HCT116 (cell line): ENCODE measurements around the gene UROS. TPM values are rescaled to one million over a fixed set of nuclear protein-coding genes. Genes with fewer than 3 reads are reported as not detected.

Source experiments
- ATAC-seq: fragments of 200-7000 bp; cut with Tn5 transposase; 2 replicates; pipeline ENCODE4 v1.9.1; 2020; ENCODE audit warnings: mild to moderate bottlenecking, moderate library complexity
- BruUV-seq: library from RNA; stranded (reverse); fragments of 400-500 nt; replicated peaks from 2 replicates; lab custom pipeline; 2021; lab: Mats Ljungman, UMichigan
- CTCF ChIA-PET: fragments of 300-600 bp; sonication (Branson Sonifier 250); formaldehyde crosslinking; loops from one replicate; lab custom pipeline; 2021; ENCODE audit warnings: antibody characterized with exemption; lab: Charles Lee
- POLR2A ChIA-PET: fragments of 300-600, 350-600 bp; sonication (Branson Sonifier 250); formaldehyde crosslinking; loops from one replicate; lab custom pipeline; 2021; ENCODE audit warnings: antibody characterized with exemption; lab: Charles Lee
- RAD21 ChIA-PET, 2 experiments: fragments of 300-600 bp; sonication (Branson Sonifier 250); formaldehyde crosslinking; loops; one replicate each; lab custom pipeline; 2023; ENCODE audit warnings: low total read pairs in 2 of 2; ENCODE audit not compliant: uncharacterized antibody in 2 of 2, unreplicated experiment in 2 of 2, low non-redundant PET in 1 of 2; lab: Charles Lee
- DNase-seq: peaks from one replicate; pipeline ENCODE4 v3.0.0-alpha.2; 2010; ENCODE audit warnings: low read depth, low spot score
- H2AFZ ChIP-seq: fragments of 200-600 bp; shearing (Covaris generic), sonication (generic); 2 replicates; pipeline ENCODE4 v1.6.1; 2017; ENCODE audit warnings: low read depth, mixed run types, mixed read lengths, antibody characterized with exemption, low read length; ENCODE audit not compliant: poor library complexity, severe bottlenecking
- H3K27ac ChIP-seq: 2 replicates; pipeline ENCODE4 v1.5.1; 2012; ENCODE audit warnings: low read depth, low read length
- H3K27me3 ChIP-seq: fragments of 200-600 bp; sonication (generic); 2 replicates; pipeline ENCODE4 v1.6.1; 2016; ENCODE audit warnings: mixed run types, low read length, mixed read lengths; ENCODE audit not compliant: insufficient read depth
- H3K36me3 ChIP-seq, 2 experiments: fragments of 200-500 bp in 1 of 2; fragments of 200-600 bp in 1 of 2; sonication (Bioruptor generic) in 1 of 2; sonication (generic) in 1 of 2; 2 replicates each; pipeline versions ENCODE4 v1.5.1 to v1.6.1; 2014 to 2016; ENCODE audit warnings: low read length in 2 of 2, inconsistent platforms in 1 of 2, mixed read lengths in 1 of 2, mixed run types in 1 of 2; ENCODE audit not compliant: insufficient read depth in 2 of 2, control insufficient read depth in 1 of 2
- H3K4me1 ChIP-seq, 2 experiments: fragments of 200-600 bp in 1 of 2; sonication (generic) in 1 of 2; 2 replicates each; pipeline versions ENCODE4 v1.5.1 to v1.6.1; 2012 to 2017; ENCODE audit warnings: low read length in 2 of 2, inconsistent platforms in 1 of 2, mild to moderate bottlenecking in 1 of 2, mixed read lengths in 1 of 2, mixed run types in 1 of 2, moderate library complexity in 1 of 2; ENCODE audit not compliant: insufficient read depth in 2 of 2, control insufficient read depth in 1 of 2
- H3K4me2 ChIP-seq: fragments of 200-600 bp; sonication (generic); 2 replicates; pipeline ENCODE4 v1.6.1; 2017; ENCODE audit warnings: mixed run types, low read length, mixed read lengths
- H3K4me3 ChIP-seq, 2 experiments: fragments of 200-600 bp in 1 of 2; sonication (generic) in 1 of 2; replicated peaks in 1 of 2; 2 replicates each; pipeline ENCODE4 v1.5.1; 2011 to 2016; ENCODE audit warnings: low read length in 2 of 2, control low read depth in 1 of 2, low read depth in 1 of 2, mild to moderate bottlenecking in 1 of 2, mixed read lengths in 1 of 2, mixed run types in 1 of 2
- H3K79me2 ChIP-seq: fragments of 200-600 bp; sonication (generic); 2 replicates; pipeline ENCODE4 v1.6.1; 2017; ENCODE audit warnings: mild to moderate bottlenecking, mixed run types, low read length, moderate library complexity, mixed read lengths; ENCODE audit not compliant: insufficient read depth
- H3K9ac ChIP-seq: fragments of 200-600 bp; sonication (generic); 2 replicates; pipeline ENCODE4 v1.6.1; 2016; ENCODE audit warnings: low read length, mixed read lengths
- H3K9me2 ChIP-seq: fragments of 200-600 bp; sonication (generic), shearing (Covaris generic); 2 replicates; pipeline ENCODE4 v1.6.1; 2017; ENCODE audit warnings: mixed run types, mild to moderate bottlenecking, moderate library complexity; ENCODE audit not compliant: insufficient read depth
- H3K9me3 ChIP-seq, 2 experiments: fragments of 200-500 bp in 1 of 2; fragments of 200-600 bp in 1 of 2; sonication (Bioruptor generic) in 1 of 2; sonication (generic) in 1 of 2; 2 replicates each; pipeline ENCODE4 v1.6.1; 2014 to 2017; ENCODE audit warnings: low read length in 2 of 2, mixed read lengths in 2 of 2, inconsistent platforms in 1 of 2, low read depth in 1 of 2, mild to moderate bottlenecking in 1 of 2, mixed run types in 1 of 2, moderate library complexity in 1 of 2; ENCODE audit not compliant: control insufficient read depth in 1 of 2, insufficient read depth in 1 of 2
- H4K20me1 ChIP-seq: fragments of 200-600 bp; sonication (generic), shearing (Covaris generic); 2 replicates; pipeline ENCODE4 v1.6.1; 2017; ENCODE audit warnings: mixed run types, mild to moderate bottlenecking, moderate library complexity; ENCODE audit not compliant: insufficient read depth
- ATF3 ChIP-seq: IDR thresholded peaks from 2 replicates; pipeline ENCODE4 v1.6.1; 2012
- CEBPB ChIP-seq: IDR thresholded peaks from 2 replicates; pipeline ENCODE4 v1.6.1; 2012; ENCODE audit warnings: low read depth
- CTCF ChIP-seq, 3 experiments: fragments of 200-600 bp in 1 of 3; sonication (generic) in 1 of 3; IDR thresholded peaks in 2 of 3; conservative IDR thresholded peaks in 1 of 3; 2 replicates each; pipeline ENCODE4 v1.5.1; 2012 to 2017; ENCODE audit warnings: low read depth in 2 of 3, low read length in 2 of 3, antibody characterized with exemption in 1 of 3, borderline replicate concordance in 1 of 3, control low read depth in 1 of 3, mild to moderate bottlenecking in 1 of 3, mixed read lengths in 1 of 3, mixed run types in 1 of 3, moderate library complexity in 1 of 3; ENCODE audit not compliant: insufficient read depth in 1 of 3
- ELF1 ChIP-seq: IDR thresholded peaks from 2 replicates; pipeline ENCODE4 v1.6.1; 2012; ENCODE audit warnings: low read depth, borderline replicate concordance
- EZH2phosphoT487 ChIP-seq: fragments of 200-600 bp; IDR thresholded peaks from 2 replicates; pipeline ENCODE4 v1.6.1; 2018; ENCODE audit warnings: antibody characterized with exemption, borderline replicate concordance
- MAX ChIP-seq: IDR thresholded peaks from 2 replicates; pipeline ENCODE4 v1.6.1; 2012
- POLR2A ChIP-seq: IDR thresholded peaks from 2 replicates; pipeline ENCODE4 v1.7.0; 2011; ENCODE audit warnings: borderline replicate concordance; ENCODE audit not compliant: insufficient read depth, insufficient read length; ENCODE audit errors: extremely low read depth
- REST ChIP-seq: IDR thresholded peaks from 2 replicates; pipeline ENCODE4 v1.6.1; 2012; ENCODE audit warnings: low read depth
- SP1 ChIP-seq: IDR thresholded peaks from 2 replicates; pipeline ENCODE4 v1.6.1; 2012; ENCODE audit warnings: low read depth
- TCF7L2 ChIP-seq: IDR thresholded peaks from 2 replicates; pipeline ENCODE4 v1.7.0; 2011; ENCODE audit warnings: borderline replicate concordance, inconsistent platforms; ENCODE audit not compliant: insufficient read depth, insufficient read length; ENCODE audit errors: extremely low read depth
- ZFX ChIP-seq: fragments of 450-650 bp; IDR thresholded peaks from 2 replicates; pipeline ENCODE4 v1.6.1; 2017
- ZNF274 ChIP-seq: fragments of 200-500 bp; sonication (Bioruptor generic); IDR thresholded peaks from 2 replicates; pipeline ENCODE4 v1.6.1; 2014; ENCODE audit warnings: mild to moderate bottlenecking, low read depth, low read length, inconsistent platforms
- intact Hi-C: fragments of 100-400 bp; cut with micrococcal nuclease; formaldehyde crosslinking; loops from 2 replicates; pipeline ENCODE4 v1.10.0; 2022
- total RNA-seq: library from RNA; stranded (reverse); gene quantifications from one replicate; pipeline ENCODE4 v1.2.1, GENCODE V29; 2021; ENCODE audit not compliant: unreplicated experiment

Gene UROS
- total RNA-seq, 1 experiment from 2014 or later, result 63.9 TPM

- Histone ChIP-seq H3K4me3 (no peak overlapping the region), H3K27ac (no peak overlapping the region), H4K20me1 (no peaks in the 10 kb centered on the region), H3K36me3 (peaks cover 0 to 13% of the 10 kb centered on the region in 2 experiments; a peak in 2 of 4 replicates), H3K4me2 (no peak overlapping the region), H3K9me2 (no peaks in the 10 kb centered on the region), H3K4me1 (no peaks in the 10 kb centered on the region), H3K9ac (no peak overlapping the region), H2AFZ (no peak overlapping the region), H3K79me2 (no peaks in the 10 kb centered on the region), H3K9me3 (no peaks in the 10 kb centered on the region), H3K27me3 (no peaks in the 10 kb centered on the region)
- TF ChIP-seq MAX, result no peak
- TF ChIP-seq ATF3, result no peak
- TF ChIP-seq POLR2A, result no peak
- no peak for TF ChIP-seq ZNF274
- TF ChIP-seq SP1, result no peak
- TF ChIP-seq TCF7L2, result no peak
- no peak for TF ChIP-seq EZH2phosphoT487
- TF ChIP-seq CTCF (IDR thresholded peaks at IDR 0.05 in 2 of 3, conservative IDR thresholded peaks at IDR 0.05 in 1 of 3; ENCODE audit: borderline replicate concordance in 1 of 3, insufficient read depth in 1 of 3, low read depth in 2 of 3, low read length in 2 of 3), result no peak
- no peak for TF ChIP-seq CEBPB
- TF ChIP-seq ELF1, result no peak
- TF ChIP-seq REST, result no peak
- no peak for TF ChIP-seq ZFX
- DNase-seq, result no peak
- intact Hi-C loops, result no loop called here
- BruUV-seq, result no TSS peak
- ChIA-PET RAD21 (no interaction called here), POLR2A (interaction anchor here (0.9 kb wide), 1 partner anchor 15 kb away, joined by 3 read pairs; the partner anchor contains the start of genes BCCIP and UROS), CTCF (no interaction called here)
- no peak for ATAC-seq
These were observed 15.0 kb downstream of the UROS start for GRCh38 chr10:125808047-125808446.
